BLaER1 treated with 17β-estradiol and CSF1 and Interleukin-3, amounts not matched to agents 10 nM and 100 nM (cell line): Measurements from ENCODE around the gene PDE7B.

ENCODE experiments used
- H3K27ac ChIP-seq, 11 experiments: shearing (Covaris generic); formaldehyde crosslinking; 2 replicates each; pipeline ENCODE4 v1.8.1; 2022
- H3K27me3 ChIP-seq, 11 experiments: shearing (Covaris generic); formaldehyde crosslinking; 2 replicates each; pipeline ENCODE4 v1.8.1; 2022
- H3K36me3 ChIP-seq, 11 experiments: shearing (Covaris generic); formaldehyde crosslinking; 2 replicates each; pipeline ENCODE4 v1.8.1; 2022
- H3K4me1 ChIP-seq, 10 experiments: shearing (Covaris generic); formaldehyde crosslinking; 2 replicates each; pipeline ENCODE4 v1.8.1; 2022
- H3K4me2 ChIP-seq, 11 experiments: shearing (Covaris generic); formaldehyde crosslinking; 2 replicates each; pipeline ENCODE4 v1.8.1; 2022
- H3K4me3 ChIP-seq, 10 experiments: shearing (Covaris generic); formaldehyde crosslinking; 2 replicates each; pipeline ENCODE4 v1.8.1; 2022
- H3K9ac ChIP-seq, 11 experiments: shearing (Covaris generic); formaldehyde crosslinking; 2 replicates each; pipeline ENCODE4 v1.8.1; 2022
- H3K9me3 ChIP-seq, 11 experiments: shearing (Covaris generic); formaldehyde crosslinking; replicated peaks in 1 of 11; 2 replicates each; pipeline ENCODE4 v1.8.1; 2022
- H4K20me1 ChIP-seq, 11 experiments: shearing (Covaris generic); formaldehyde crosslinking; 2 replicates each; pipeline ENCODE4 v1.8.1; 2022
- Cebpa-rat ChIP-seq, 11 experiments: shearing (Covaris generic); IDR thresholded peaks; 2 replicates each; pipeline ENCODE4 v1.8.1; 2022

Gene PDE7B

DNA sequence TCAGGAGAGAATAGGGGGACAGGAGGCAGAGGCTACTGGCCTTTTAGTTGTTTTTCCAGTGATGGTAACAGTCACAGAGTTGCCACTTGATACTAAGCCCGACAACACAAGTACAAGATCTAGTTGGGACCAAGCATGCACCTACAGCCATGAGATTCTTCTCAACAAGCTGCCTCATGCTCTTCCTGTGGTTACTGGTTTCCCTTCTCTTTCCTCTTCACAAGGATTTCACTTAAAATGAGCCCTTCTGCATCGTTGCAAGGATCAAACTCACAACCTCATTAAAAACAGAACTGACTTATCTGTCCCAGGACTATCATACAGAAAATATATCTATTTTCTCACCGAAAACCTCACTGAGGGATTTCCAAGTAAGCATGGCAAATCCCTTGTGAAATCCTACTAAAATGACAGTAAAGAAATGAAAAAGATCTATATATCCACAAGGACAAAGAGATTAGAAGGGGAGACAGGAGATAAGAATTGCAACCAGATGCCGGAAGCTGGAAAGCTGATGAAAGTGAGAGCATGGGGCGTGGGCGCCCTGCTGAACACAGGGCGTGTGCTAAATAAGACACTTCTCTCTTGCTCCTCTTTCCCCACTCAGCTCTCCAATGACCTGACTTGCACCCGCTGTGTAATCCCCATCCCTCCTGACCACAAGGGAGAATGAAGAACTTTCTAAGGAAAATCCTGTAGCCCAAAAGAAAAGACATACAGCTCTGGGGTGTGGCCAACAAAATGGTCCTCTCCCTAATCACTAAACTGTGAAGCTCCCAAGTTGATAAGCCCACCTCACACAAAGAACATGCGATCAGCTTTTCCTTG, 385.2 kb downstream of the PDE7B start:
- H3K9ac ChIP-seq = no peak overlapping the region
- no peaks in the 10 kb centered on the region for H3K27me3 ChIP-seq
- H3K36me3 ChIP-seq = peaks cover 8 to 99% (median 74%) of the 10 kb centered on the region in 11 experiments; a peak in 20 of 22 replicates
- peak overlapping the region; percentile 11 to 83 (median 47) for H3K4me2 ChIP-seq
- TF ChIP-seq Cebpa-rat (IDR thresholded peaks at IDR 0.05) = no peak
- 0 out of 22 replicates have a peak overlapping the region, but pooled peaks of 1 of the 11 experiments have one; percentile 22 for H3K27ac ChIP-seq
- peaks cover 13 to 26% (median 21%) of the 10 kb centered on the region in 10 experiments for H3K4me1 ChIP-seq
- no peak overlapping the region for H3K4me3 ChIP-seq
- H3K9me3 ChIP-seq = no peaks in the 10 kb centered on the region
- peaks cover 0 to 6% (median 0%) of the 10 kb centered on the region in 11 experiments; a peak in 1 of 22 replicates for H4K20me1 ChIP-seq

DNA sequence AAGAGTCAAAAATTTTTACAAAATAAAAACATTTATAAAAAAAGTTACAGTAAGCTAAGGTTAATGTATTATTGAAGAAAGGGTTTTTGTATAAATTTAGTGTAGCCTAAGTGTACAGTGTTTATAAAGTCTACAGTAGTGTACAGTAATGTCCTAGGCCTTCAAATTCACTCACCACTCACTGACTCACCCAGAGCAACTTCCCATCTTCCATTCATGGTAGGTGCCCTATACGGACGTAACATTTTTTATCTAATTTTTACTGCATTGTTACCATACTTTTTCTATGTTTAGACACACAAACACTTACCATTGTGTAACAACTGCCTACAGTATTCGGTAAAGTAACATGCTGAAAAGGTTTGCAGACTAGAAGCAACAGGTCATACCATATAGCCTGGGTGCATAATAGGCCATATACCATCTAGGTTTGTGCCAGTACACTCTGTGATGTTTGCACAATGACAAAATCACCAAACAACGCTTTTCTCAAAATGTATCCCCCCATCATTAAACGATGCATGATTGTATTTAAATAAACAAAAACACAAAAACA, 392.6 kb downstream of the PDE7B start:
- no peak for TF ChIP-seq Cebpa-rat (IDR thresholded peaks at IDR 0.05)
- no peak overlapping the region for H3K27ac ChIP-seq
- no peak overlapping the region for H3K9ac ChIP-seq
- no peak overlapping the region for H3K4me2 ChIP-seq
- H3K4me1 ChIP-seq = peaks cover 0 to 9% (median 6%) of the 10 kb centered on the region in 10 experiments; a peak in 19 of 20 replicates
- no peaks in the 10 kb centered on the region; a peak in 1 of 22 replicates for H4K20me1 ChIP-seq
- H3K27me3 ChIP-seq = no peaks in the 10 kb centered on the region
- peaks cover 19 to 86% (median 78%) of the 10 kb centered on the region in 11 experiments for H3K36me3 ChIP-seq
- no peak overlapping the region for H3K4me3 ChIP-seq
- peaks cover 0 to 10% (median 3%) of the 10 kb centered on the region in 11 experiments; a peak in 7 of 22 replicates for H3K9me3 ChIP-seq
